H1 (cell line): ENCODE results near the gene TEAD3. TPM values are rescaled to one million over a fixed set of nuclear protein-coding genes. Genes with fewer than 3 reads are reported as not detected.

ENCODE experiments used
- CTCF ChIA-PET: fragments of 300-600 bp; sonication (Branson Sonifier 250); formaldehyde crosslinking; loops from one replicate; lab custom pipeline; 2021; ENCODE audit not compliant: partially characterized antibody; lab: Charles Lee
- POLR2A ChIA-PET: fragments of 300-600 bp; sonication (Branson Sonifier 250); formaldehyde crosslinking; loops from one replicate; lab custom pipeline; 2021; ENCODE audit warnings: inconsistent platforms; ENCODE audit not compliant: partially characterized antibody; lab: Charles Lee
- DNase-seq, 2 experiments: peaks; one replicate each; pipeline versions ENCODE4 v3.0.0 to v3.0.0-alpha.2; 2010 to 2022; ENCODE audit warnings: low spot score in 2 of 2, low read depth in 1 of 2, mixed read lengths in 1 of 2
- FAIRE-seq: peaks from 2 replicates; lab custom pipeline; 2011; peaks lifted over from hg19 to GRCh38; lab: Jason Lieb, UNC
- H2AFZ ChIP-seq: 2 replicates; pipeline ENCODE4 v1.8.1; 2012; ENCODE audit warnings: low read length, inconsistent platforms
- H2AK5ac ChIP-seq: 2 replicates; pipeline ENCODE4 v1.6.1; 2013; ENCODE audit warnings: low read depth, low read length
- H2BK120ac ChIP-seq: replicated peaks from 2 replicates; pipeline ENCODE3; 2013; ENCODE audit warnings: low read depth, low read length, inconsistent platforms
- H2BK12ac ChIP-seq: 2 replicates; pipeline ENCODE4 v1.6.1; 2013; ENCODE audit warnings: low read depth, low read length
- H2BK15ac ChIP-seq: 2 replicates; pipeline ENCODE4 v1.6.1; 2013; ENCODE audit warnings: low read length
- H2BK20ac ChIP-seq: 2 replicates; pipeline ENCODE4 v1.6.1; 2013; ENCODE audit warnings: low read length
- H2BK5ac ChIP-seq: 2 replicates; pipeline ENCODE4 v1.6.1; 2013; ENCODE audit warnings: low read depth, low read length
- H3K14ac ChIP-seq: 2 replicates; pipeline ENCODE4 v1.6.1; 2013; ENCODE audit warnings: inconsistent platforms; ENCODE audit not compliant: insufficient read length
- H3K18ac ChIP-seq: 2 replicates; pipeline ENCODE4 v1.6.1; 2013; ENCODE audit warnings: low read length; ENCODE audit errors: extremely low read depth
- H3K23ac ChIP-seq: 2 replicates; pipeline ENCODE4 v1.6.1; 2013; ENCODE audit warnings: inconsistent platforms; ENCODE audit not compliant: insufficient read length
- H3K23me2 ChIP-seq: 2 replicates; pipeline ENCODE4 v1.6.1; 2013; ENCODE audit warnings: low read depth, low read length
- H3K27ac ChIP-seq: 2 replicates; pipeline ENCODE4 v1.6.1; 2011; ENCODE audit warnings: low read depth, low read length, inconsistent platforms
- H3K27me3 ChIP-seq, 4 experiments: replicated peaks in 1 of 4; 1 replicate in 1 of 4; 2 replicates in 3 of 4; pipeline versions ENCODE4 v1.6.1 to v1.8.1; 2011 to 2013; ENCODE audit warnings: low read length in 3 of 4, mild to moderate bottlenecking in 3 of 4, inconsistent platforms in 2 of 4, mixed read lengths in 2 of 4, moderate library complexity in 1 of 4; ENCODE audit not compliant: control insufficient read depth in 3 of 4, insufficient read depth in 3 of 4; ENCODE audit errors: extremely low read depth in 1 of 4
- H3K36me3 ChIP-seq, 4 experiments: 2 replicates each; pipeline versions ENCODE4 v1.6.1 to v1.8.1; 2011 to 2013; ENCODE audit warnings: mild to moderate bottlenecking in 4 of 4, low read length in 3 of 4, moderate library complexity in 2 of 4, control low read depth in 1 of 4, inconsistent platforms in 1 of 4; ENCODE audit not compliant: insufficient read depth in 4 of 4, control insufficient read depth in 2 of 4
- H3K4ac ChIP-seq: replicated peaks from 2 replicates; pipeline ENCODE3; 2013; ENCODE audit warnings: low read length, low read depth, mixed read lengths, inconsistent platforms; ENCODE audit not compliant: insufficient read length
- H3K4me1 ChIP-seq, 4 experiments: replicated peaks in 1 of 4; 1 replicate in 1 of 4; 2 replicates in 3 of 4; pipeline versions ENCODE4 v1.6.1 to v1.8.1; 2011 to 2013; ENCODE audit warnings: low read length in 3 of 4, inconsistent platforms in 2 of 4, mixed read lengths in 1 of 4; ENCODE audit not compliant: insufficient read depth in 4 of 4, control insufficient read depth in 3 of 4
- H3K4me2 ChIP-seq, 2 experiments: 2 replicates each; pipeline versions ENCODE4 v1.6.1 to v1.8.1; 2011 to 2013; ENCODE audit warnings: low read depth in 2 of 2, low read length in 2 of 2, control low read depth in 1 of 2, inconsistent platforms in 1 of 2, mild to moderate bottlenecking in 1 of 2; ENCODE audit not compliant: insufficient read depth in 1 of 2
- H3K4me3 ChIP-seq, 4 experiments: fragments of 200-600, 300-600 bp in 1 of 4; sonication (generic), shearing (Covaris generic), sonication (Bioruptor Twin) in 1 of 4; 2 replicates each; pipeline versions ENCODE4 v1.5.1 to v1.8.1; 2011 to 2016; ENCODE audit warnings: low read length in 4 of 4, low read depth in 3 of 4, control low read depth in 2 of 4, inconsistent platforms in 2 of 4, mild to moderate bottlenecking in 2 of 4, mixed read lengths in 1 of 4, moderate library complexity in 1 of 4; ENCODE audit not compliant: insufficient read depth in 2 of 4; ENCODE audit errors: extremely low read depth in 1 of 4
- H3K56ac ChIP-seq: replicated peaks from 2 replicates; pipeline ENCODE3; 2013; ENCODE audit warnings: low read depth, mild to moderate bottlenecking, mixed read lengths, low read length, inconsistent platforms; ENCODE audit not compliant: insufficient read length
- H3K79me1 ChIP-seq: 2 replicates; pipeline ENCODE4 v1.6.1; 2013; ENCODE audit warnings: low read depth, low read length, control low read depth
- H3K79me2 ChIP-seq, 2 experiments: 2 replicates each; pipeline versions ENCODE4 v1.6.1 to v1.8.1; 2012 to 2013; ENCODE audit warnings: low read length in 2 of 2, mild to moderate bottlenecking in 2 of 2, inconsistent platforms in 1 of 2; ENCODE audit not compliant: insufficient read depth in 2 of 2, control insufficient read depth in 1 of 2
- H3K9ac ChIP-seq, 4 experiments: replicated peaks in 1 of 4; 1 replicate in 1 of 4; 2 replicates in 3 of 4; pipeline versions ENCODE4 v1.6.1 to v1.8.1; 2011 to 2013; ENCODE audit warnings: low read depth in 3 of 4, low read length in 3 of 4, control low read depth in 2 of 4, mild to moderate bottlenecking in 2 of 4, moderate library complexity in 2 of 4, inconsistent platforms in 1 of 4; ENCODE audit errors: extremely low read depth in 1 of 4
- H3K9me3 ChIP-seq, 2 experiments: 2 replicates each; pipeline versions ENCODE4 v1.6.1 to v1.8.1; 2012 to 2013; ENCODE audit warnings: mild to moderate bottlenecking in 2 of 2, moderate library complexity in 2 of 2, control low read depth in 1 of 2, inconsistent platforms in 1 of 2, low read depth in 1 of 2, low read length in 1 of 2, mixed read lengths in 1 of 2; ENCODE audit not compliant: insufficient read depth in 2 of 2
- H4K20me1 ChIP-seq, 2 experiments: replicated peaks in 1 of 2; 2 replicates each; pipeline versions ENCODE3 to v1.8.1; 2011 to 2013; ENCODE audit warnings: inconsistent platforms in 2 of 2, low read length in 2 of 2, mild to moderate bottlenecking in 1 of 2; ENCODE audit not compliant: insufficient read depth in 2 of 2, control insufficient read depth in 1 of 2
- H4K5ac ChIP-seq: 2 replicates; pipeline ENCODE4 v1.6.1; 2013; ENCODE audit warnings: low read length, low read depth, mixed read lengths, inconsistent platforms; ENCODE audit not compliant: insufficient read length
- H4K8ac ChIP-seq: 2 replicates; pipeline ENCODE4 v1.8.0; 2013; ENCODE audit warnings: mild to moderate bottlenecking, moderate library complexity, low read length, inconsistent platforms; ENCODE audit not compliant: insufficient read depth; ENCODE audit errors: extremely low read depth
- H4K91ac ChIP-seq: replicated peaks from 2 replicates; pipeline ENCODE3; 2013; ENCODE audit warnings: low read length, mixed read lengths, inconsistent platforms; ENCODE audit not compliant: insufficient read length
- CREB1 ChIP-seq: IDR thresholded peaks from 2 replicates; pipeline ENCODE4 v1.6.1; 2012; ENCODE audit warnings: inconsistent platforms
- JUND ChIP-seq: IDR thresholded peaks from 2 replicates; pipeline ENCODE4 v1.6.1; 2011; ENCODE audit warnings: mild to moderate bottlenecking, improper control_type of control experiment, low read length
- NRF1 ChIP-seq: IDR thresholded peaks from 2 replicates; pipeline ENCODE4 v1.6.1; 2011; ENCODE audit warnings: mild to moderate bottlenecking, low read depth, low read length, improper control_type of control experiment
- POLR2AphosphoS5 ChIP-seq: IDR thresholded peaks from 2 replicates; pipeline ENCODE4 v1.6.1; 2011; ENCODE audit warnings: low read depth, low read length
- RAD21 ChIP-seq, 2 experiments: IDR thresholded peaks in 1 of 2; conservative IDR thresholded peaks in 1 of 2; 2 replicates each; pipeline ENCODE4 v1.6.1; 2011; ENCODE audit warnings: low read depth in 2 of 2, low read length in 2 of 2, improper control_type of control experiment in 1 of 2, inconsistent platforms in 1 of 2, mild to moderate bottlenecking in 1 of 2, moderate library complexity in 1 of 2
- SAP30 ChIP-seq: fragments of 300-600 bp; sonication (generic); IDR thresholded peaks from 2 replicates; pipeline ENCODE4 v1.7.1; 2012; ENCODE audit warnings: low read length, moderate library complexity, mild to moderate bottlenecking, inconsistent platforms; ENCODE audit not compliant: insufficient read depth, insufficient replicate concordance
- WGBS, 2 experiments: shearing (Covaris generic) in 1 of 2; methylation state at CpG; one replicate each; pipeline versions ENCODE4 v1.1.6 to v1.1.7; 2013 to 2015; ENCODE audit warnings: low lambda C conversion rate in 2 of 2, mixed read lengths in 2 of 2, inconsistent platforms in 1 of 2, low coverage in 1 of 2, missing lambda C conversion rate in 1 of 2; ENCODE audit not compliant: insufficient replicate concordance in 2 of 2, insufficient coverage in 1 of 2, insufficient read length in 1 of 2; ENCODE audit errors: extremely low coverage in 1 of 2, missing lambda C conversion rate in 1 of 2; 5-methylcytosine and 5-hydroxymethylcytosine counted together
- polyA plus RNA-seq, 7 experiments: library from polyadenylated mRNA; depleted of rRNA in 3 of 7; stranded (reverse) in 5 of 7; unstranded in 2 of 7; fragments of >200 nt in 5 of 7; fragments of 200-250 nt in 2 of 7; gene quantifications; 1 replicate in 5 of 7; 2 replicates in 1 of 7; 4 replicates in 1 of 7; pipeline versions ENCODE4 v1.2.1 to v1.2.3, GENCODE V29; 2011 to 2013; ENCODE audit warnings: missing spikeins in 2 of 7, mixed read lengths in 2 of 7
- total RNA-seq: library from RNA; stranded (reverse); fragmentation: NEBNext Ultra II Directional; extraction: Animal tissue kit (Norgen Biotek cat#: 25700); gene quantifications from 2 replicates; pipeline ENCODE4 v1.2.1, GENCODE V29; 2021

The TEAD3 gene
- total and polyA plus RNA-seq, 2 of the 8 experiments (the other 6 are each of a cell fraction or from before 2014, with no cell fraction given): 20.1 to 28.7 TPM

DNA sequence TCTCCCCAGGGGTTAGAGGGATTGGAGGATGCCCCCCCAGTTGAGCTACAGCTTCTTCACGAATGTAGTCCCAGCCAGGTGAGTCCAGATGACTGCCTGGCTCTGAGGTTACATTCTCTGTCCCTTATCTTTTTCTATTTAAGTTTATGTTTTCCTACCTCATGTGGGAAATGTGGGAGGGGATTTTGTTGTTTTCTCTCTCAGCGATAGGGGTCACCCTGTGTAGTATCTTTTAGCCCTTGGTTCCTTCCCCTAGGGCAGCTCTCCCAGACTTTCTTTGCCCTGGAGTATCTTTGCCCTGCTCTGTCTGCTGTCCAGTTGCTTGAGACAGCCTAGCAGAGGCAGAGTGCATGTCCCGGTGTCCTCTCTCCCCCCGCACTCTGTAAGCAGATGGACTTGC, 39.0 kb downstream of the TEAD3 start:
- no peak for TF ChIP-seq NRF1
- TF ChIP-seq JUND: no peak
- no peak for TF ChIP-seq CREB1
- peak in 1 of 2 experiments; percentile 7; a peak in 1 of 4 replicates for TF ChIP-seq RAD21 (IDR thresholded peaks at IDR 0.05 in 1 of 2, conservative IDR thresholded peaks at IDR 0.05 in 1 of 2; ENCODE audit: low read depth in 2 of 2, low read length in 2 of 2)
- TF ChIP-seq SAP30: no peak
- no peak for TF ChIP-seq POLR2AphosphoS5
- 90% methylated on average over 4 of the region's 4 CpGs; no CpG with 5 or more reads in 1 of the 2 experiments for WGBS, 2 experiments
- no peak overlapping the region for H4K91ac ChIP-seq
- H3K27ac ChIP-seq: no peak overlapping the region
- no peak overlapping the region for H3K23ac ChIP-seq
- no peaks in the 10 kb centered on the region; a peak in 1 of 4 replicates for H3K9me3 ChIP-seq
- no peak overlapping the region for H2AFZ ChIP-seq
- DNase-seq: no peak
- no peak for FAIRE-seq
- no peak overlapping the region for H3K9ac ChIP-seq
- H3K4ac ChIP-seq: no peak overlapping the region
- no peaks in the 10 kb centered on the region; the same call in 1 of the 2 replicates for H3K79me1 ChIP-seq
- H4K5ac ChIP-seq: no peak overlapping the region
- ChIA-PET CTCF (interaction anchor here (0.6 to 6.2 kb wide), 15 partner anchors 9 to 168 kb away, joined by 3 to 41 read pairs (median 4); partner anchors contain the start of genes DEF6 and RPL10A), POLR2A (interaction anchor here (1.0 to 12.4 kb wide), 4 partner anchors 13 to 158 kb away, joined by 3 to 197 read pairs (median 4); partner anchors contain the start of gene RPL10A)
- H2BK20ac ChIP-seq: no peak overlapping the region
- H4K8ac ChIP-seq: no peak overlapping the region; the same call in 1 of the 2 replicates
- H2BK15ac ChIP-seq: no peak overlapping the region
- H2BK5ac ChIP-seq: no peak overlapping the region
- H3K23me2 ChIP-seq: peaks cover 2% of the 10 kb centered on the region; the same call in 1 of the 2 replicates
- no peaks in the 10 kb centered on the region for H3K27me3 ChIP-seq
- peaks cover 5 to 8% (median 6%) of the 10 kb centered on the region in 4 experiments; a peak in 6 of 7 replicates for H3K4me1 ChIP-seq
- H3K18ac ChIP-seq: no peak overlapping the region
- no peak overlapping the region for H3K14ac ChIP-seq
- H2BK12ac ChIP-seq: no peak overlapping the region
- no peak overlapping the region for H2BK120ac ChIP-seq
- no peak overlapping the region for H3K4me3 ChIP-seq
- H3K36me3 ChIP-seq: peaks cover 9 to 25% (median 9%) of the 10 kb centered on the region in 4 experiments
- no peak overlapping the region for H3K4me2 ChIP-seq
- H2AK5ac ChIP-seq: no peak overlapping the region
- H3K56ac ChIP-seq: no peak overlapping the region
- no peaks in the 10 kb centered on the region for H3K79me2 ChIP-seq
- peaks cover 0 to 4% of the 10 kb centered on the region in 2 experiments for H4K20me1 ChIP-seq
